Transverse colon (tissue), 4 donors: ENCODE results near the gene MEGF10. TPM values are rescaled to one million over a fixed set of nuclear protein-coding genes. Genes with fewer than 3 reads are reported as not detected.

Experiments
- DNase-seq: peaks from one replicate; pipeline ENCODE4 v3.0.0-alpha.2; 2019
- H3K27ac ChIP-seq, 4 donors: fragments of 200-600 bp; sonication (generic); 2 replicates each; pipeline ENCODE4 v1.5.1; 2016 to 2018; ENCODE audit warnings: inconsistent platforms in 4 of 4
- H3K27me3 ChIP-seq: fragments of 200-600 bp; sonication (generic); 2 replicates; pipeline ENCODE4 v1.5.1; 2017; ENCODE audit warnings: inconsistent platforms
- H3K36me3 ChIP-seq, 4 donors: fragments of 200-600 bp; sonication (generic); 2 replicates each; pipeline ENCODE4 v1.5.1; 2017 to 2019; ENCODE audit warnings: inconsistent platforms in 4 of 4
- H3K4me1 ChIP-seq, 4 donors: fragments of 200-600 bp; sonication (generic); 2 replicates each; pipeline ENCODE4 v1.5.1; 2017 to 2020; ENCODE audit warnings: inconsistent platforms in 4 of 4
- H3K4me3 ChIP-seq, 4 donors: fragments of 200-600 bp; sonication (generic); 1 replicate in 1 of 4; 2 replicates in 3 of 4; pipeline versions ENCODE4 v1.5.1 to v1.6.1; 2017 to 2019; ENCODE audit warnings: inconsistent platforms in 4 of 4
- H3K9me3 ChIP-seq, 2 donors: fragments of 200-600 bp; sonication (generic); 2 replicates each; pipeline ENCODE4 v1.5.1; 2017 to 2019; ENCODE audit warnings: inconsistent platforms in 2 of 2
- CTCF ChIP-seq, 5 experiments: fragments of 200-600 bp in 3 of 5; fragments of 450-650 bp in 2 of 5; sonication (generic) in 3 of 5; IDR thresholded peaks; 1 replicate in 2 of 5; 2 replicates in 3 of 5; pipeline ENCODE4 v1.5.1; 2016 to 2017; ENCODE audit warnings: antibody characterized with exemption in 5 of 5, inconsistent platforms in 3 of 5, mild to moderate bottlenecking in 2 of 5, moderate library complexity in 1 of 5
- EP300 ChIP-seq: sonication (generic); formaldehyde crosslinking; IDR thresholded peaks from one replicate; pipeline ENCODE4 v1.6.1; 2017; ENCODE audit warnings: antibody characterized with exemption, low read depth
- POLR2A ChIP-seq: fragments of 450-650 bp; IDR thresholded peaks from one replicate; pipeline ENCODE4 v1.6.1; 2016; ENCODE audit warnings: antibody characterized with exemption, mild to moderate bottlenecking, moderate library complexity
- POLR2AphosphoS5 ChIP-seq, 3 donors: sonication (generic); formaldehyde crosslinking; IDR thresholded peaks; one replicate each; pipeline ENCODE4 v1.6.1; 2016; ENCODE audit warnings: antibody characterized with exemption in 3 of 3
- WGBS, 2 donors: methylation state at CpG; one replicate each; pipeline ENCODE4 v1.1.5; 2018; ENCODE audit warnings: low coverage in 1 of 2; 5-methylcytosine and 5-hydroxymethylcytosine counted together
- in situ Hi-C, 4 donors: fragments of 200-750 bp; cut with MboI; loops; one replicate each; pipeline versions ENCODE4 v1.15.0 to v1.15.1; 2017; ENCODE audit warnings: low sequenced_read_pairs in 3 of 4, low pct_ligation_motif_present in 1 of 4, low pct_unique_long_range_greater_than_20kb in 1 of 4
- intact Hi-C: fragments of 100-400 bp; cut with DNase I; formaldehyde crosslinking; loops from one replicate; pipeline ENCODE4 v1.15.1; 2023; ENCODE audit warnings: low total_unique reads
- total RNA-seq, 4 donors: library from RNA; depleted of rRNA; stranded (reverse); fragments of >200 nt; gene quantifications; one replicate each; pipeline ENCODE4 v1.1.0, GENCODE V29; 2016

The MEGF10 gene
- total RNA-seq, 4 donors from 2014 or later: 0.68 to 3.0 (median 2.9) TPM; not detected in 1

GRCh38 chr5:127298036-127298429, 7.4 kb downstream of the MEGF10 start:
- Histone ChIP-seq H3K36me3 (no peaks in the 10 kb centered on the region), H3K4me3 (no peak overlapping the region), H3K4me1 (no peaks in the 10 kb centered on the region), H3K27ac (no peak overlapping the region), H3K27me3 (peaks cover 3% of the 10 kb centered on the region), H3K9me3 (no peaks in the 10 kb centered on the region)
- 87 to 100% methylated on average over 2 to 4 of the region's 4 CpGs for WGBS, 2 donors
- in situ Hi-C loops (loop anchor here in 1 of 4 donors (10.0 kb wide), 1 partner anchor 187 kb away; no protein-coding TSS in a partner anchor), intact Hi-C loops (no loop called here)
- no peak for DNase-seq
- TF ChIP-seq POLR2AphosphoS5 (IDR thresholded peaks at IDR 0.05): no peak
- TF ChIP-seq POLR2A: no peak
- TF ChIP-seq CTCF (IDR thresholded peaks at IDR 0.05): no peak
- no peak for TF ChIP-seq EP300

- 20 to 83% methylated on average over 1 to 5 of the region's 5 CpGs for WGBS, 2 donors
- no peak for DNase-seq
- TF ChIP-seq CTCF (IDR thresholded peaks at IDR 0.05) (no peak), POLR2A (no peak), POLR2AphosphoS5 (IDR thresholded peaks at IDR 0.05) (no peak), EP300 (no peak)
- H3K4me3 ChIP-seq: no peak overlapping the region
- no peaks in the 10 kb centered on the region for H3K27me3 ChIP-seq
- H3K27ac ChIP-seq: no peak overlapping the region
- intact Hi-C loops (no loop called here), in situ Hi-C loops (loop anchor here in 1 of 4 donors (10.0 kb wide), 1 partner anchor 186 kb away; no protein-coding TSS in a partner anchor)
- no peaks in the 10 kb centered on the region for H3K4me1 ChIP-seq
- no peaks in the 10 kb centered on the region for H3K36me3 ChIP-seq
- H3K9me3 ChIP-seq: no peaks in the 10 kb centered on the region
Observed at GRCh38 chr5:127298656-127299055, 8.1 kb downstream of the MEGF10 start.

GRCh38 chr5:127299678-127300077, 9.1 kb downstream of the MEGF10 start:
- in situ Hi-C loops: loop anchor here (10.0 to 25.0 kb wide), 5 partner anchors 185 to 637 kb away; no protein-coding TSS in a partner anchor
- Histone ChIP-seq H3K4me3 (no peak overlapping the region), H3K27ac (no peak overlapping the region), H3K4me1 (no peaks in the 10 kb centered on the region), H3K9me3 (no peaks in the 10 kb centered on the region), H3K36me3 (no peaks in the 10 kb centered on the region), H3K27me3 (no peaks in the 10 kb centered on the region)
- DNase-seq: no peak
- intact Hi-C loops: no loop called here
- TF ChIP-seq CTCF (IDR thresholded peaks at IDR 0.05) (peak in 2 of 5 experiments; percentile 4 to 11), POLR2AphosphoS5 (IDR thresholded peaks at IDR 0.05) (no peak)
- WGBS, 2 donors: 54 to 68% methylated on average over 2 of the region's 2 CpGs

- no peak for DNase-seq
- TF ChIP-seq POLR2A (no peak), EP300 (no peak), CTCF (IDR thresholded peaks at IDR 0.05) (no peak), POLR2AphosphoS5 (IDR thresholded peaks at IDR 0.05) (no peak)
- peaks cover 0 to 5% (median 0%) of the 10 kb centered on the region in 4 donors for H3K4me1 ChIP-seq
- no peaks in the 10 kb centered on the region for H3K36me3 ChIP-seq
- in situ Hi-C loops (loop anchor here (10.0 to 25.0 kb wide), 4 partner anchors 185 to 640 kb away; no protein-coding TSS in a partner anchor), intact Hi-C loops (no loop called here)
- H3K4me3 ChIP-seq: no peak overlapping the region
- H3K27ac ChIP-seq: no peak overlapping the region
- H3K27me3 ChIP-seq: no peaks in the 10 kb centered on the region
- WGBS, 2 donors: 86 to 100% methylated on average over 2 to 4 of the region's 4 CpGs
- H3K9me3 ChIP-seq: no peaks in the 10 kb centered on the region
Observed at GRCh38 chr5:127302509-127302908, 11.9 kb downstream of the MEGF10 start.
